NT2/D1 (cell line): ENCODE measurements around the gene ZNRF2.
A peak's percentile ranks its signal among the peaks of the same experiment; 100 is the strongest.

Experiments
- DNase-seq: peaks from one replicate; pipeline ENCODE4 v3.0.0-alpha.2; 2011; ENCODE audit warnings: low read depth, low spot score
- H3K27me3 ChIP-seq: 2 replicates; pipeline ENCODE4 v1.6.0; 2011; ENCODE audit warnings: mild to moderate bottlenecking; ENCODE audit not compliant: insufficient read length, insufficient read depth
- H3K36me3 ChIP-seq: 2 replicates; pipeline ENCODE4 v1.6.1; 2011; ENCODE audit warnings: mild to moderate bottlenecking, low read length, mixed read lengths; ENCODE audit not compliant: insufficient read depth, insufficient read length
- H3K4me1 ChIP-seq: 2 replicates; pipeline ENCODE4 v1.5.1; 2011; ENCODE audit not compliant: insufficient read depth, insufficient read length
- H3K4me3 ChIP-seq: 2 replicates; pipeline ENCODE4 v1.5.1; 2011; ENCODE audit warnings: low read depth; ENCODE audit not compliant: insufficient read length
- H3K9ac ChIP-seq: 2 replicates; pipeline ENCODE4 v1.6.0; 2011; ENCODE audit warnings: low read depth; ENCODE audit not compliant: insufficient read length
- H3K9me3 ChIP-seq: 2 replicates; pipeline ENCODE4 v1.5.1; 2011; ENCODE audit warnings: mild to moderate bottlenecking, low read length; ENCODE audit not compliant: insufficient read depth
- SUZ12 ChIP-seq: IDR thresholded peaks from 2 replicates; pipeline ENCODE4 v1.6.1; 2011; ENCODE audit not compliant: insufficient read length, insufficient read depth; ENCODE audit errors: extremely low read depth
- YY1 ChIP-seq: IDR thresholded peaks from 2 replicates; pipeline ENCODE4 v1.6.1; 2011; ENCODE audit not compliant: insufficient read length, insufficient read depth
- ZNF274 ChIP-seq: IDR thresholded peaks from 2 replicates; pipeline ENCODE4 v1.6.1; 2011; ENCODE audit warnings: mild to moderate bottlenecking, low read depth, low read length

ZNRF2 gene

DNA sequence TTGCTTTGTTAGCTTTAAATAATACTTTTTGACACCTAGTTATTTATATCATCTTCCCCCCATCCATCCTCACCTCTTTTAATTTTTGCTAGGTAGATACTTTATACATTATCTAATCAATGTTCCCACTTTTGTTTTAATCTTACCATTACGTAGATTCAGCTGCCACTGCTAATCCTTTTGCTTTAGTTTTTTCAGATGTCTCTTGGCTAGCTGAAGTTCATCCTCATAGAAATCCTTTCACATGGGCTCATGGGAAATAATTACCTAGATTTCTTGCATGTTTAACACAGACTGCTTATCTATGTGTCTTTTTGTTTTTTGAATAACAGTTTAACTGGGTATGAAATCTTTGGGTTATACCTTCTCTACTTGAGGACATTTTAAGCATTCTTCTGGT lies 60.1 kb downstream of the ZNRF2 start:
- Histone ChIP-seq H3K4me3 (no peak overlapping the region), H3K9ac (no peak overlapping the region), H3K27me3 (no peaks in the 10 kb centered on the region), H3K4me1 (no peaks in the 10 kb centered on the region), H3K9me3 (no peaks in the 10 kb centered on the region), H3K36me3 (no peaks in the 10 kb centered on the region)
- no peak for DNase-seq
- no peak for TF ChIP-seq YY1
- no peak for TF ChIP-seq SUZ12
- no peak for TF ChIP-seq ZNF274

DNA sequence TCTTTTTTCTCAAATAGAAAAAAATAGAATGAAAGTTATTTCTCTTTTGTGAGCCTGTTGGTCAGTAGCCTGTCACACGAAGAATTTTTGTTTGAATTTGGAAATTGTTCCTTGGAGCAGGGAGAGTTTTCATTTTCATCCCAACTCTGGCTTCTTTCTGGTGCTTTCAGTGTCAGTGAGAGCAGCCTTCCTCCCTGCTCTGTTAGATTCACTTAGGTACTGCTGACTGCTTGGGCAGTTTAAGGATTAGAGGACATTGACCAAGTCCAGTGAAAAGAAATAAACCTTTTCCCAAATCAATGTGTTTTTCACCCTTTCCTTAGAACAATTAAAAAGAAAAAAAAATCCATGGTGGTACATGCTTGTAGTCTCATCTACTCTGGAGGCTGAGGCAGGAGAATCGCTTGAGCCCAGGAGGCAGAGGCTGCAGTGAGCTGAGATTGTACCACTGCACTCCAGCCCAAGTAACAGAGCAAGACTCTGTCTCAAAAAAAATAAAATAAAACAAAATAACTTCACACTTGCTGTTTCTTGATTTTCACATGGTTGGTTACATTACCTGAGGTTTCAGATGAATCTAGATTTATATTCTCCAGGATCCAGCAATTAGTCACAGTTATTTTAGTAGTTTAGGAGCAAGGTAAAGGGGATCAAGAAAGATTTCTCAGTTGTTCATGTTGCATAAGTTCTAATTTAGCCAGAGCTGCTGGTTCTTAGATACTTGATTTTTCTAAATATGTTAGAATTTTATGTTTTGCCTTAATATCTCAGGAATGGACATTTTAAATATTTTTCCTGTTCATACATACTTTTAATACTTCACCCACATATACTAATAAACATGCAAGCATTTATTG lies 63.1 kb downstream of the ZNRF2 start:
- Histone ChIP-seq H3K4me1 (no peaks in the 10 kb centered on the region), H3K4me3 (no peak overlapping the region)
- DNase-seq = no peak

DNA sequence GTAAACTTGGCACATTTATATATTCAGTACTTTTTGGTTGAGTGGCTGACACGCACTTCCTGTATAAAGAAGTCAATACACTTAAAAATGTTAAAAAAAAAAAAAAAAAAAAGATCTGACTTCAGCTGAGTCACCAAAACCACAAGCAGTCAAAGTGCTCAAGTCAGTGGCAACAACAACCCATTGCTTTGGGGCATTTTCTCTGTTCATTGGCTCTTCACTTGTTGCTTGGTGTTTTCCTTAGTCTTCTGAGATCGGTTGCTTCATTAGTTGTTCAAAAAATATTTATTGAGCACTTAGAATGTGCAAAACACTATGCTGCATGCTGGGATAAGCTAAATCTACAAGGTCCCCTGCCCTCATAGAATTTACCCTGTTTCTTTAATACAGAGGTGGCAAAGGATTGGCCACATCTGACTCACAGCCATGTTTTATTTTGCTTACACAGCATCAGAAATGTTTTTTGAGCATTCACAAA lies 63.7 kb downstream of the ZNRF2 start:
- Histone ChIP-seq H3K27me3 (no peaks in the 10 kb centered on the region), H3K9me3 (no peaks in the 10 kb centered on the region), H3K9ac (no peak overlapping the region), H3K36me3 (no peaks in the 10 kb centered on the region), H3K4me1 (no peaks in the 10 kb centered on the region), H3K4me3 (no peak overlapping the region)
- TF ChIP-seq ZNF274 = no peak
- no peak for TF ChIP-seq SUZ12
- TF ChIP-seq YY1 = no peak
- peak; percentile 39 for DNase-seq

More for the DNA sequence above, 63.1 kb downstream of the ZNRF2 start:
- no peak overlapping the region for H3K9ac ChIP-seq
- H3K9me3 ChIP-seq = no peaks in the 10 kb centered on the region
- no peaks in the 10 kb centered on the region for H3K27me3 ChIP-seq
- no peaks in the 10 kb centered on the region for H3K36me3 ChIP-seq
- TF ChIP-seq YY1 = no peak
- TF ChIP-seq ZNF274 = no peak
- TF ChIP-seq SUZ12 = no peak

DNA sequence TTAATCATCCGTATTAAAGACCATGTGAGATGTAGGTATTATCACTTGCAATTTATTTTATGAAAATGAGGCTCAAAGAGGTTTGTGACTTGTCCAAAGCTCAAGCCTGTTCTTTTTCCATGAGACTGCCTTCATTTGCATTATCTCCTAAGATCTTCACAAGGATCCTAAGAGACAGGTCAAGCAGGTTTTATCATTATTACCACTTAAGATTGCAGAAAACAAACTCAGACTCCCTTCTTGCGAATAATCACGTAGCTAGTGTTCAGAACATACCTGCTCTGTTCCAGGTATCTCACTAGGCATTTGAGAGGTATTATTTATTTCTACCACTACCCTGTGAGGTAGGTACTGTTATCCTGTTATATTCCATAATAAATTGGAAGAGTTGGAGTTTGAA lies 64.8 kb downstream of the ZNRF2 start:
- Histone ChIP-seq H3K9ac (no peak overlapping the region), H3K4me3 (no peak overlapping the region), H3K27me3 (no peaks in the 10 kb centered on the region), H3K36me3 (no peaks in the 10 kb centered on the region), H3K9me3 (no peaks in the 10 kb centered on the region), H3K4me1 (no peaks in the 10 kb centered on the region)
- TF ChIP-seq SUZ12 = no peak
- TF ChIP-seq YY1 = no peak
- TF ChIP-seq ZNF274 = no peak
- no peak for DNase-seq

DNA sequence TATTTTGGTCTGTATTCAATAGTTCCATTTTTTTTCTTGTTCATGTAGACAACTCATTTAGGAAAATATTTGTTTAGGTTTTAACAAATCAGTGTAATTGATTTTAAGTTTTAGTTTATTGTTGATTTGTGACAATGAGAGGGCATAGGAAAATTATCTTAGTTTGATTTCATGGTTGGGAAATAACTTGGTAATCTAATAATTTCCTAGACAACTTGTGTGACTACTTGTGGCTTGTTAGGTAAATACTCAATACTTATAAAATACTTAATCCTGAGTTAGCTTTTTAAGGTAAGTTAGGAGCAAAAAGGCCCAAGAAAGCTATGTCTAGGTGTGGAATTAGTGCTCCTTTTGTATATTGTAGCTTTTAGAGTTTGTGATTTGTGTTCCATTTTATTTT lies 65.4 kb downstream of the ZNRF2 start:
- no peaks in the 10 kb centered on the region for H3K4me1 ChIP-seq
- TF ChIP-seq SUZ12 (no peak), ZNF274 (no peak), YY1 (no peak)
- H3K36me3 ChIP-seq = no peaks in the 10 kb centered on the region
- H3K27me3 ChIP-seq = no peaks in the 10 kb centered on the region
- H3K9ac ChIP-seq = no peak overlapping the region
- no peaks in the 10 kb centered on the region for H3K9me3 ChIP-seq
- no peak for DNase-seq
- H3K4me3 ChIP-seq = no peak overlapping the region

DNA sequence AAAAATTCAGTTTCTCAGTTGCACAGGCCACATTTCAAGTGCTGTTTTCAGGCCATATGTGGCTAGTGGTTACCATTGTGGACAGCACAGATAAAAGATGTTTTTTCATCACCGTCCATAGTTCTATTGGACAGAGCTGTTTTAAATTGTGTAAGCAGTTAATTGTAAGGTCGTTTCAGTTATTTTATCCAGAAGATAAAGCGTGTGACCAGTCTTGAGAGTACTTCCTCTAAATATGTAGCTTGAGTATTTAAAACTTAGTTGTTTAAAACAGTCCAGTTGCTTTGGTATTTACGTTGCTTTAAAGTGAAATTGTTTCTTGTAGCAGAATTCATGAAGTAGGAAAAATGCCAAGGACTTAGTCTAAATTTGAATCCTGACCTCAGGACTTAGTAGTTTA lies 66.9 kb downstream of the ZNRF2 start:
- no peaks in the 10 kb centered on the region for H3K9me3 ChIP-seq
- no peak for DNase-seq
- no peaks in the 10 kb centered on the region for H3K36me3 ChIP-seq
- no peaks in the 10 kb centered on the region for H3K4me1 ChIP-seq
- no peak overlapping the region for H3K4me3 ChIP-seq
- no peaks in the 10 kb centered on the region for H3K27me3 ChIP-seq
- TF ChIP-seq YY1 = no peak
- TF ChIP-seq SUZ12 = no peak
- TF ChIP-seq ZNF274 = no peak
- H3K9ac ChIP-seq = no peak overlapping the region

DNA sequence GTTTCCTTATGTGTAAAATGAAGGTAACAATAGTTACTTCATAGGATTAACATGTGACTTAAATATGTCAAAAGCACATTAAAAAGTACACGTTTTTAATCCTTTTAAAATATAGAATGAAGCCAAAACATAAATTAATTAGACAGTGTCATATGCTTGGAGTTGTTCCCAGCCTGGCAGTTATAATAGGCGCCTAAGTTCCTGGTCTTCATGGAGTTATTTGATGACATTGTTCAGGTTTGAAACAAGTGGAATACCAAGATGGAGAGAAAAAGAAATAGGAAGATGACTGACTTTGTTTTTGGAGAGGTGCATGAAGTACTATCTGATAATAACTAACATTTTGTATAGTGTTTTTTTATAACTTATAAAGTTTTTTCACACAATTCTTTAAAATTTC lies 67.3 kb downstream of the ZNRF2 start:
- Histone ChIP-seq H3K4me1 (no peaks in the 10 kb centered on the region), H3K9ac (no peak overlapping the region), H3K4me3 (no peak overlapping the region), H3K36me3 (no peaks in the 10 kb centered on the region), H3K9me3 (no peaks in the 10 kb centered on the region), H3K27me3 (no peaks in the 10 kb centered on the region)
- no peak for DNase-seq
- no peak for TF ChIP-seq SUZ12
- no peak for TF ChIP-seq ZNF274
- no peak for TF ChIP-seq YY1
